Ishikawa (cell line): ENCODE measurements around the gene CFAP20DC.

Experiments
- CEBPB ChIP-seq: IDR thresholded peaks from 2 replicates; pipeline ENCODE4 v1.6.1; 2012
- CREB1 ChIP-seq: IDR thresholded peaks from 2 replicates; pipeline ENCODE4 v1.6.1; 2012; ENCODE audit warnings: low read depth
- EGR1 ChIP-seq: IDR thresholded peaks from 2 replicates; pipeline ENCODE4 v1.6.1; 2012
- EP300 ChIP-seq: IDR thresholded peaks from 2 replicates; pipeline ENCODE4 v1.6.1; 2012; ENCODE audit warnings: borderline replicate concordance
- FOXM1 ChIP-seq: IDR thresholded peaks from 2 replicates; pipeline ENCODE4 v1.6.1; 2012; ENCODE audit warnings: low read depth, borderline replicate concordance
- MAX ChIP-seq: IDR thresholded peaks from 2 replicates; pipeline ENCODE4 v1.6.1; 2012
- NFIC ChIP-seq: IDR thresholded peaks from 2 replicates; pipeline ENCODE4 v1.6.1; 2012
- RAD21 ChIP-seq: IDR thresholded peaks from 2 replicates; pipeline ENCODE4 v1.6.1; 2012; ENCODE audit warnings: low read depth
- REST ChIP-seq: IDR thresholded peaks from 2 replicates; pipeline ENCODE4 v1.6.1; 2012; ENCODE audit warnings: low read depth, mild to moderate bottlenecking
- TAF1 ChIP-seq: IDR thresholded peaks from 2 replicates; pipeline ENCODE4 v1.6.1; 2012; ENCODE audit warnings: low read depth, mild to moderate bottlenecking
- TCF12 ChIP-seq: IDR thresholded peaks from 2 replicates; pipeline ENCODE4 v1.6.1; 2012; ENCODE audit warnings: low read depth
- TEAD4 ChIP-seq: IDR thresholded peaks from 2 replicates; pipeline ENCODE4 v1.6.1; 2012
- YY1 ChIP-seq: IDR thresholded peaks from 2 replicates; pipeline ENCODE4 v1.6.1; 2012; ENCODE audit warnings: low read depth

GRCh38 chr3:58737644-58738043, 312.2 kb downstream of the CFAP20DC start:
- TF ChIP-seq EP300 (no peak), FOXM1 (no peak), CEBPB (no peak), TAF1 (no peak), RAD21 (no peak), NFIC (no peak), CREB1 (no peak), TEAD4 (no peak), TCF12 (no peak), EGR1 (no peak), REST (no peak), YY1 (no peak), MAX (no peak)
